Natural killer cell (primary cell): Measurements from ENCODE around the gene RAD23B. TPM values are rescaled to one million over a fixed set of nuclear protein-coding genes. Genes with fewer than 3 reads are reported as not detected.

Experiments used
- ATAC-seq, 3 donors: fragments of 150-1000 bp in 2 of 3; fragments of 200-7000 bp in 1 of 3; cut with Tn5 transposase; 1 replicate in 1 of 3; 2 replicates in 2 of 3; pipeline ENCODE4 v1.10.0; 2021; ENCODE audit warnings: mild to moderate bottlenecking in 2 of 3, moderate library complexity in 2 of 3
- DNase-seq, 2 donors: peaks; one replicate each; pipeline versions ENCODE4 v3.0.0 to v3.0.0-alpha.2; 2013 to 2021; ENCODE audit warnings: mixed read lengths in 1 of 2
- H3K27ac ChIP-seq: one replicate; pipeline ENCODE4 v1.5.1; 2013; ENCODE audit warnings: mild to moderate bottlenecking, low read length
- H3K27me3 ChIP-seq: one replicate; pipeline ENCODE4 v1.6.1; 2013; ENCODE audit warnings: low read length; ENCODE audit not compliant: control insufficient read depth, insufficient read depth
- H3K36me3 ChIP-seq: one replicate; pipeline ENCODE4 v1.6.1; 2013; ENCODE audit warnings: low read length; ENCODE audit not compliant: control insufficient read depth, insufficient read depth
- H3K4me1 ChIP-seq: one replicate; pipeline ENCODE4 v1.6.1; 2013; ENCODE audit warnings: low read length; ENCODE audit not compliant: control insufficient read depth, insufficient read depth
- H3K4me3 ChIP-seq: one replicate; pipeline ENCODE4 v1.5.1; 2013; ENCODE audit warnings: low read length
- H3K9me3 ChIP-seq: one replicate; pipeline ENCODE4 v1.6.1; 2013; ENCODE audit warnings: low read length; ENCODE audit not compliant: control insufficient read depth, insufficient read depth
- H3K27ac Mint-ChIP-seq, 2 donors: one replicate each; pipeline ENCODE4 v1.8.0; 2022; ENCODE audit warnings: mild to moderate bottlenecking in 2 of 2, mixed read lengths in 2 of 2, moderate library complexity in 1 of 2
- H3K27me3 Mint-ChIP-seq, 2 donors: one replicate each; pipeline ENCODE4 v1.8.0; 2022; ENCODE audit warnings: low read depth in 2 of 2, mixed read lengths in 2 of 2
- H3K36me3 Mint-ChIP-seq: one replicate; pipeline ENCODE4 v1.8.0; 2022; ENCODE audit warnings: mixed read lengths
- H3K4me1 Mint-ChIP-seq, 2 donors: one replicate each; pipeline ENCODE4 v1.8.0; 2022; ENCODE audit warnings: mixed read lengths in 2 of 2
- H3K4me3 Mint-ChIP-seq: one replicate; pipeline ENCODE4 v1.8.0; 2022; ENCODE audit warnings: mild to moderate bottlenecking, moderate library complexity, mixed read lengths
- H3K9me3 Mint-ChIP-seq, 2 donors: one replicate each; pipeline ENCODE4 v1.8.0; 2022; ENCODE audit warnings: mixed read lengths in 2 of 2
- WGBS: methylation state at CpG from one replicate; pipeline ENCODE4 v1.1.7; 2013; ENCODE audit warnings: missing lambda C conversion rate; ENCODE audit not compliant: insufficient coverage; 5-methylcytosine and 5-hydroxymethylcytosine counted together
- intact Hi-C: fragments of 100-400 bp; cut with micrococcal nuclease; formaldehyde crosslinking; loops from one replicate; pipeline ENCODE4 v1.14.2; 2022
- total RNA-seq, 4 donors: library from RNA; stranded (reverse); fragments of 120-200 nt in 1 of 4; gene quantifications; one replicate each; pipeline versions ENCODE4 v1.2.3 to v1.2.4, GENCODE V29; 2013 to 2022
- TF ChIP-seq, protein P1 (sequence below): fragments of 200-600 bp; IDR thresholded peaks from one replicate; pipeline ENCODE4 v1.8.0; 2022; ENCODE audit warnings: antibody characterized with exemption

RAD23B gene
- 100 to 1,000 TPM in 1 of 3 donors, 10 to 100 TPM in 2; 85.6 to 101 (median 92.6) TPM for total RNA-seq
- total RNA-seq (2013), result 54.0 TPM

DNA sequence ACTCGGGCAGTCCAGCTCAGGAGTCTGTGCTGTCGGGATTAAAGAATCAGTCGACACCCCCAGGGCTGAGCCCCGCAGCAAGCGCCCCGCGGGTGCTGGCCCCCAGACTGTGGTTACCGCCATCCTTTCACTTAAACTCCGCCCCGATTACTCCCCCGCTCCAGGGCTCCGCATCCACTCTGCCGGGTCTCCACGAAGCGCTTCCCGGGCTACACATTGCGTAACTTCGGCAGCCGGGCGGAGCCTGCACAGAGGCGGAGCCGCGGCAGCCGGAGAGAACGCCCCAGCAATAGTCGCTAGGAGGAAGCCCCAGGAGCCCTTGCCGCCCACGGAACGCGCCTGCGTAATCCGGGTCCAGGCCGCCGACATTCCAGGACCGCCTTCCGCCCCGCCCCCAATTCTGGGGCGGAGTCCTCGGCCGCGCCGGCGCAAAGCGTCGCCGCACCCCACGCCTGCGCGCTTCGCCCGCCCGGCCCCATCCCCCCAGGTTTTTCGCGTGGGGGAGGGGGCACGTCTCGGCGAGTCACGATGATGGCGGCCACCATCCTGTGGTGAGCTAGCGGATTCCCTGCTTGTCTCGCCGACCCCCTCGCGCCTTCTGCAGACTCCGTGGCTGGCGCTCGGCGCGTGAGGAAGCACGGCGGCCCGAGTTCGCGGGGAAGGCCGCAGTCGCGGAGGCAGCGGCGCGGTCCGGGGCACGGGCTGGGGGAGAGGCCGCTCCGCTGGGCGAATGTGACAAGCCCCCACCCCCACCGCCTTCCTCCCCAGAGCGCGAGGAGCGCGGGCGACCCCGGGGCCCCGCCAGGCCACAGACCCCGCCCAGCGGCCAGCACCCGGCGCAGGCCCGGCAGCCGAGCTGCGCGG, at the start of gene RAD23B:
Gene RAD23B, plus strand, starts transcription at position 521 of the 864 bp plus-strand sequence. CDS start 351 bp downstream, outside the sequence.
- peak; percentile 99 for DNase-seq
- Histone ChIP-seq H3K36me3 (no peaks in the 10 kb centered on the region), H3K27ac (peak within 1 kb of the TSS; percentile 91), H3K9me3 (no peaks in the 10 kb centered on the region), H3K4me1 (peaks cover 14% of the 10 kb centered on the region), H3K4me3 (peak within 1 kb of the TSS; percentile 87), H3K27me3 (no peaks in the 10 kb centered on the region)
- intact Hi-C loops, result loop anchor here (2.0 kb wide), 1 partner anchor 108 kb away; no protein-coding TSS in a partner anchor
- H3K36me3 Mint-ChIP-seq, result no peaks in the 10 kb centered on the region
- under 1% methylated on average over 101 of the region's 101 CpGs for WGBS
- ATAC-seq, result peak; percentile 84 to 95 (median 87)
- peaks cover 42 to 48% of the 10 kb centered on the region in 2 donors for H3K4me1 Mint-ChIP-seq
- TF ChIP-seq, protein P1, sequence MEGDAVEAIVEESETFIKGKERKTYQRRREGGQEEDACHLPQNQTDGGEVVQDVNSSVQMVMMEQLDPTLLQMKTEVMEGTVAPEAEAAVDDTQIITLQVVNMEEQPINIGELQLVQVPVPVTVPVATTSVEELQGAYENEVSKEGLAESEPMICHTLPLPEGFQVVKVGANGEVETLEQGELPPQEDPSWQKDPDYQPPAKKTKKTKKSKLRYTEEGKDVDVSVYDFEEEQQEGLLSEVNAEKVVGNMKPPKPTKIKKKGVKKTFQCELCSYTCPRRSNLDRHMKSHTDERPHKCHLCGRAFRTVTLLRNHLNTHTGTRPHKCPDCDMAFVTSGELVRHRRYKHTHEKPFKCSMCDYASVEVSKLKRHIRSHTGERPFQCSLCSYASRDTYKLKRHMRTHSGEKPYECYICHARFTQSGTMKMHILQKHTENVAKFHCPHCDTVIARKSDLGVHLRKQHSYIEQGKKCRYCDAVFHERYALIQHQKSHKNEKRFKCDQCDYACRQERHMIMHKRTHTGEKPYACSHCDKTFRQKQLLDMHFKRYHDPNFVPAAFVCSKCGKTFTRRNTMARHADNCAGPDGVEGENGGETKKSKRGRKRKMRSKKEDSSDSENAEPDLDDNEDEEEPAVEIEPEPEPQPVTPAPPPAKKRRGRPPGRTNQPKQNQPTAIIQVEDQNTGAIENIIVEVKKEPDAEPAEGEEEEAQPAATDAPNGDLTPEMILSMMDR, result no peak
- H3K9me3 Mint-ChIP-seq, result no peaks in the 10 kb centered on the region
- H3K27ac Mint-ChIP-seq, result peak within 1 kb of the TSS; percentile 88 to 92
- H3K4me3 Mint-ChIP-seq, result peak within 1 kb of the TSS; percentile 99
- peaks cover 0 to 6% of the 10 kb centered on the region in 2 donors for H3K27me3 Mint-ChIP-seq

DNA sequence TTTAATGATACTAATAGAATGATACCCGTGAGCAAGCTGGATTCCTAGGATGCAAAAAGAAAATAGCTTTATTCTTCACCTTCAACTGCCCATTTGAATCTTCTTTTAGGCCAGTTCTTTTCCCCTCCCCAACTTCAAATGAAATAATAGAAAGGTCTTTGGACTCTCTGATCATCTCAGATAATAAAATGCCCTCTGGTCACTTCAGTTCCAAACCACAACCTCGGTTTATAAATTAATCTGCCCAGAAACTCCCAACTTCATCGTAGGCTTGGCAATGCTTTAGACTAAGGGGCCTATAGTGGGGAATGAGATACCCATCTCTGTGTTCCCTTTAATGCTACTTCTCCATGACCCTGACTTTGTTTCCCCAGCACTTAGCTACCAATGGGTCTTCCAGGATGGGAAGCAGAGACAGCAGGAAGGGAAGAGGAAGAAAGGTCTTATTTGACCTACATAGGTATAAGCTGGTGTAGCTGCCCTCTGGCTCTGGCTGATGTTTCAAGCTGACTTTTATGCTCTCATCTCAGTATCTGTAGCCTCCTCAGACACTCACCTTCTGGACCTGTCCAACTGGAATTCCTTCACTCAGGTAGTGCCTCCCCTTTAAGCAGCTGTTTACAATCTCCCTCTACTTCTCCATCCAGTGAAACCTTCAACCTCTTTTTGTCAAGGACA, 47.2 kb upstream of the RAD23B start:
- no peaks in the 10 kb centered on the region for H3K9me3 Mint-ChIP-seq
- ATAC-seq (no peak), DNase-seq (no peak)
- TF ChIP-seq, protein P1, result no peak
- 100% methylated on average over 2 of the region's 3 CpGs for WGBS
- no peaks in the 10 kb centered on the region for H3K27me3 ChIP-seq
- intact Hi-C loops, result no loop called here
- no peak overlapping the region for H3K4me3 Mint-ChIP-seq
- H3K27me3 Mint-ChIP-seq, result peaks cover 8 to 26% of the 10 kb centered on the region in 2 donors
- no peak overlapping the region for H3K27ac ChIP-seq
- H3K4me1 ChIP-seq, result no peaks in the 10 kb centered on the region
- H3K9me3 ChIP-seq, result no peaks in the 10 kb centered on the region
- peaks cover 0 to 5% of the 10 kb centered on the region in 2 donors for H3K4me1 Mint-ChIP-seq
- H3K36me3 Mint-ChIP-seq, result no peaks in the 10 kb centered on the region
- H3K4me3 ChIP-seq, result no peak overlapping the region
- no peaks in the 10 kb centered on the region for H3K36me3 ChIP-seq
- H3K27ac Mint-ChIP-seq, result no peak overlapping the region

DNA sequence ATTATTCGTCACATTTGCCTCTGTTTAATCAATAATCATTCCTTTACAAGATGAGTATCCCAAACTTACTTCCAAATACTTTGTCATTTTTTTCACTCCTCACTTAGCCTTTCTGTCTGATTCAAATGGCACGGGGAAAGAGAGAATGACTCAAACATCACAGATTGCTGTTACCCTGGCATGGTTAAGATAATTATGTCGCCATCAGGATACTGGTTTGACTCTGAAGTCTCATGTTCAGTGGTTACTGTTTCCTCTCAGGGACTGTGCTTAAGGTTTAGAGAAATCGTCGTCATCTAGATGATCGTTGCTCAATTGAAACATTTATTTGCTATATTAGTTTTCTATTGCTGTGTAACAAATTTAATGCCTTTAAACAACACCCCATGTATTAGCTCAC, 45.2 kb upstream of the RAD23B start:
- no peaks in the 10 kb centered on the region for H3K27me3 ChIP-seq
- H3K36me3 Mint-ChIP-seq, result no peaks in the 10 kb centered on the region
- no peaks in the 10 kb centered on the region for H3K9me3 Mint-ChIP-seq
- no peaks in the 10 kb centered on the region for H3K4me1 ChIP-seq
- H3K36me3 ChIP-seq, result no peaks in the 10 kb centered on the region
- H3K27ac Mint-ChIP-seq, result no peak overlapping the region
- H3K9me3 ChIP-seq, result no peaks in the 10 kb centered on the region
- H3K27me3 Mint-ChIP-seq, result peaks cover 5 to 16% of the 10 kb centered on the region in 2 donors
- WGBS, result 82% methylated on average over 3 of the region's 6 CpGs
- intact Hi-C loops, result no loop called here
- H3K4me3 ChIP-seq, result no peak overlapping the region
- ATAC-seq, result peak in 1 of 3 donors; percentile 43
- TF ChIP-seq, protein P1, result no peak
- peaks cover 0 to 8% of the 10 kb centered on the region in 2 donors for H3K4me1 Mint-ChIP-seq
- H3K27ac ChIP-seq, result no peak overlapping the region
- no peak for DNase-seq
- H3K4me3 Mint-ChIP-seq, result no peak overlapping the region
